B cell (primary cell): ENCODE results near the gene WDR54. TPM values are rescaled to one million over a fixed set of nuclear protein-coding genes. Genes with fewer than 3 reads are reported as not detected.

Experiments used
- ATAC-seq: fragments of 200-7000 bp; cut with Tn5 transposase; one replicate; pipeline ENCODE4 v1.10.0; 2021; ENCODE audit warnings: low read depth, mild to moderate bottlenecking, moderate number of reproducible peaks, moderate library complexity
- CTCF ChIA-PET: fragments of 350-600 bp; sonication (Branson Sonifier 250); formaldehyde crosslinking; loops from one replicate; lab custom pipeline; 2021; ENCODE audit warnings: antibody characterized with exemption, inconsistent platforms; lab: Charles Lee
- POLR2A ChIA-PET: fragments of 350-600 bp; sonication (Branson Sonifier 250); formaldehyde crosslinking; loops from one replicate; lab custom pipeline; 2021; ENCODE audit warnings: antibody characterized with exemption; lab: Charles Lee
- DNase-seq: peaks from one replicate; pipeline ENCODE4 v3.0.0; 2013
- H2AFZ ChIP-seq: 2 replicates; pipeline ENCODE4 v1.6.1; 2012; ENCODE audit warnings: mild to moderate bottlenecking, low read depth, low read length; ENCODE audit not compliant: insufficient read depth, poor library complexity, severe bottlenecking
- H3K27ac ChIP-seq, 2 donors: 1 replicate in 1 of 2; 2 replicates in 1 of 2; pipeline ENCODE4 v1.5.1; 2012 to 2013; ENCODE audit warnings: low read length in 2 of 2, mild to moderate bottlenecking in 2 of 2, moderate library complexity in 1 of 2
- H3K27me3 ChIP-seq, 4 experiments: fragments of 200-600 bp in 1 of 4; sonication (generic) in 1 of 4; replicated peaks in 1 of 4; 1 replicate in 2 of 4; 2 replicates in 2 of 4; pipeline versions ENCODE4 v1.6.1 to v1.7.0; 2013 to 2016; ENCODE audit warnings: low read length in 3 of 4, mild to moderate bottlenecking in 2 of 4, mixed read lengths in 1 of 4, moderate library complexity in 1 of 4; ENCODE audit not compliant: insufficient read depth in 4 of 4, control insufficient read depth in 3 of 4; ENCODE audit errors: control extremely low read depth in 1 of 4
- H3K36me3 ChIP-seq, 2 experiments: replicated peaks in 1 of 2; 1 replicate in 1 of 2; 2 replicates in 1 of 2; pipeline versions ENCODE4 v1.6.1 to v1.7.1; 2013; ENCODE audit warnings: low read length in 1 of 2; ENCODE audit not compliant: insufficient read depth in 2 of 2, control insufficient read depth in 1 of 2; ENCODE audit errors: control extremely low read depth in 1 of 2, extremely low read depth in 1 of 2
- H3K4me1 ChIP-seq, 2 donors: fragments of 200-600 bp in 1 of 2; sonication (generic) in 1 of 2; 1 replicate in 1 of 2; 2 replicates in 1 of 2; pipeline versions ENCODE4 v1.5.1 to v1.6.1; 2013 to 2017; ENCODE audit warnings: low read length in 2 of 2; ENCODE audit not compliant: control insufficient read depth in 2 of 2, insufficient read depth in 2 of 2
- H3K4me2 ChIP-seq: replicated peaks from 2 replicates; pipeline ENCODE3; 2012; ENCODE audit warnings: mild to moderate bottlenecking, low read depth, low read length; ENCODE audit not compliant: poor library complexity, severe bottlenecking
- H3K4me3 ChIP-seq, 5 experiments: fragments of 200-600 bp in 1 of 5; sonication (generic) in 1 of 5; 1 replicate in 3 of 5; 2 replicates in 2 of 5; pipeline versions ENCODE4 v1.5.1 to v1.7.0; 2011 to 2016; ENCODE audit warnings: low read length in 4 of 5, mild to moderate bottlenecking in 4 of 5, low read depth in 2 of 5, control low read depth in 1 of 5, moderate library complexity in 1 of 5; ENCODE audit not compliant: insufficient read depth in 1 of 5; ENCODE audit errors: control extremely low read depth in 1 of 5, extremely low read depth in 1 of 5
- H3K79me2 ChIP-seq: fragments of 200-600 bp; sonication (generic); one replicate; pipeline ENCODE4 v1.6.0; 2016; ENCODE audit warnings: low read length; ENCODE audit not compliant: control insufficient read depth, insufficient read depth
- H3K9ac ChIP-seq: fragments of 200-600 bp; sonication (generic); 2 replicates; pipeline ENCODE4 v1.6.1; 2017; ENCODE audit warnings: mild to moderate bottlenecking, low read length, moderate library complexity
- H3K9me3 ChIP-seq, 3 donors: one replicate each; pipeline versions ENCODE4 v1.6.1 to v1.7.1; 2013; ENCODE audit warnings: low read length in 2 of 3; ENCODE audit not compliant: control insufficient read depth in 2 of 3, insufficient read depth in 1 of 3; ENCODE audit errors: control extremely low read depth in 1 of 3
- H4K20me1 ChIP-seq: 2 replicates; pipeline ENCODE4 v1.6.0; 2012; ENCODE audit warnings: mild to moderate bottlenecking, low read length; ENCODE audit not compliant: insufficient read depth, control insufficient read depth, poor library complexity, severe bottlenecking
- H3K27ac Mint-ChIP-seq: one replicate; pipeline ENCODE4 v1.8.0; 2021; ENCODE audit warnings: mixed read lengths
- H3K27me3 Mint-ChIP-seq: one replicate; pipeline ENCODE4 v1.8.0; 2021; ENCODE audit warnings: mixed read lengths
- H3K4me1 Mint-ChIP-seq: one replicate; pipeline ENCODE4 v1.8.0; 2021; ENCODE audit warnings: mixed read lengths
- H3K4me3 Mint-ChIP-seq: one replicate; pipeline ENCODE4 v1.8.0; 2021; ENCODE audit warnings: mixed read lengths
- H3K9me3 Mint-ChIP-seq: one replicate; pipeline ENCODE4 v1.8.0; 2022; ENCODE audit warnings: mixed read lengths; ENCODE audit not compliant: insufficient read depth
- CTCF ChIP-seq: fragments of 200-600 bp; IDR thresholded peaks from one replicate; pipeline ENCODE4 v1.8.0; 2022; ENCODE audit warnings: antibody characterized with exemption, mild to moderate bottlenecking
- EZH2 ChIP-seq: IDR thresholded peaks from 2 replicates; pipeline ENCODE4 v1.6.1; 2012; ENCODE audit warnings: borderline replicate concordance, low read depth, mild to moderate bottlenecking, moderate library complexity, low read length; ENCODE audit not compliant: insufficient read depth, poor library complexity, severe bottlenecking
- WGBS: methylation state at CpG from one replicate; pipeline ENCODE4 v1.1.5; 2013; ENCODE audit warnings: missing lambda C conversion rate; ENCODE audit not compliant: insufficient coverage; 5-methylcytosine and 5-hydroxymethylcytosine counted together
- intact Hi-C: fragments of 100-400 bp; cut with micrococcal nuclease; formaldehyde crosslinking; loops from one replicate; pipeline ENCODE4 v1.10.0; 2022
- polyA plus RNA-seq: library from polyadenylated mRNA; depleted of rRNA; stranded (reverse); fragments of >200 nt; gene quantifications from 2 replicates; pipeline ENCODE4 v1.2.3, GENCODE V29; 2012
- total RNA-seq, 2 donors: library from RNA; stranded (reverse); fragments of 120-200 nt in 1 of 2; gene quantifications; 1 replicate in 1 of 2; 2 replicates in 1 of 2; pipeline versions ENCODE4 v1.2.3 to v1.2.4, GENCODE V29; 2013 to 2022

Gene WDR54
- total and polyA plus RNA-seq, 2 donors (not counting 1 experiment from before 2014, with no cell fraction given) = 42.2 to 52.8 TPM

- H2AFZ ChIP-seq = no peak overlapping the region
- no peaks in the 10 kb centered on the region for H3K79me2 ChIP-seq
- H3K27me3 ChIP-seq = no peaks in the 10 kb centered on the region
- Mint-ChIP-seq H3K4me1 (peaks cover 13% of the 10 kb centered on the region), H3K27ac (no peak overlapping the region), H3K9me3 (no peaks in the 10 kb centered on the region), H3K4me3 (no peak overlapping the region), H3K27me3 (no peaks in the 10 kb centered on the region)
- H3K36me3 ChIP-seq = peaks cover 0 to 11% of the 10 kb centered on the region in 2 experiments
- no peak overlapping the region for H3K4me3 ChIP-seq
- no peaks in the 10 kb centered on the region for H4K20me1 ChIP-seq
- CTCF ChIA-PET = no interaction called here
- no peak overlapping the region for H3K9ac ChIP-seq
- peaks cover 4 to 8% of the 10 kb centered on the region in 2 donors for H3K4me1 ChIP-seq
- no peaks in the 10 kb centered on the region for H3K9me3 ChIP-seq
- ATAC-seq (no peak), DNase-seq (no peak)
- 98% methylated on average over 9 of the region's 14 CpGs for WGBS
- H3K4me2 ChIP-seq = no peak overlapping the region
- TF ChIP-seq CTCF = no peak
- TF ChIP-seq EZH2 = no peak
- no peak overlapping the region for H3K27ac ChIP-seq
- POLR2A ChIA-PET = no interaction called here
- intact Hi-C loops = no loop called here
Measured at GRCh38 chr2:74426181-74426758, 4.7 kb downstream of the WDR54 start.

DNA sequence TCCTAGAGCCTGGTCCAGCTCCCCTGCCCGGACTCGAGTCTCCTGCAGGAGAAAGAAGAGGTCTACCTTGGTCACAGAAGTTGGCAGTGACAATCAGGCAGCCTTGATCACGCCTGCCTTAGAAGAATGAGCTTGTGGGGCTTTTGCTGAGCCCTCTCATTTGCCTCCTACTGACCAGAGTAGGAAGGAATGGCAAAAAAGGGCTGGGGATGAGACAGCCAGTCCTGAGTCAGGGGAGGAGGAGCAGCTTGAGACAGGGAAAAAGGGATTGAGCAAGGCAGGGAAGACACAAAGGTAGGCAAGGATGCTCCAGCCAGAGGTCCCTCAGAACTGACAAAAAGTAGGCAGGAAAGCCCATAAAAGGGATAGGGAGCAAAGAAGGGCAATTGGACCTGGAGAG lies 6.0 kb downstream of the WDR54 start:
- Mint-ChIP-seq H3K4me1 (peaks cover 6% of the 10 kb centered on the region), H3K9me3 (no peaks in the 10 kb centered on the region), H3K27ac (no peak overlapping the region), H3K4me3 (no peak overlapping the region), H3K27me3 (no peaks in the 10 kb centered on the region)
- intact Hi-C loops = no loop called here
- no peaks in the 10 kb centered on the region for H3K9me3 ChIP-seq
- ATAC-seq (no peak), DNase-seq (no peak)
- H3K27ac ChIP-seq = no peak overlapping the region
- TF ChIP-seq EZH2 (no peak), CTCF (no peak)
- ChIA-PET CTCF (no interaction called here), POLR2A (interaction anchor here (0.6 kb wide), 1 partner anchor 41 kb away, joined by 5 read pairs; no protein-coding TSS in a partner anchor)
- no peaks in the 10 kb centered on the region for H3K4me1 ChIP-seq
- no peak overlapping the region for H3K4me2 ChIP-seq
- no peak overlapping the region for H2AFZ ChIP-seq
- H3K36me3 ChIP-seq = peaks cover 0 to 11% of the 10 kb centered on the region in 2 experiments
- WGBS = 96% methylated on average over 3 of the region's 3 CpGs
- H3K27me3 ChIP-seq = no peaks in the 10 kb centered on the region
- no peaks in the 10 kb centered on the region for H3K79me2 ChIP-seq
- H3K4me3 ChIP-seq = no peak overlapping the region
- H3K9ac ChIP-seq = no peak overlapping the region
- H4K20me1 ChIP-seq = no peaks in the 10 kb centered on the region
